ENCODE data around the gene PRKCA.

PRKCA gene

DNA sequence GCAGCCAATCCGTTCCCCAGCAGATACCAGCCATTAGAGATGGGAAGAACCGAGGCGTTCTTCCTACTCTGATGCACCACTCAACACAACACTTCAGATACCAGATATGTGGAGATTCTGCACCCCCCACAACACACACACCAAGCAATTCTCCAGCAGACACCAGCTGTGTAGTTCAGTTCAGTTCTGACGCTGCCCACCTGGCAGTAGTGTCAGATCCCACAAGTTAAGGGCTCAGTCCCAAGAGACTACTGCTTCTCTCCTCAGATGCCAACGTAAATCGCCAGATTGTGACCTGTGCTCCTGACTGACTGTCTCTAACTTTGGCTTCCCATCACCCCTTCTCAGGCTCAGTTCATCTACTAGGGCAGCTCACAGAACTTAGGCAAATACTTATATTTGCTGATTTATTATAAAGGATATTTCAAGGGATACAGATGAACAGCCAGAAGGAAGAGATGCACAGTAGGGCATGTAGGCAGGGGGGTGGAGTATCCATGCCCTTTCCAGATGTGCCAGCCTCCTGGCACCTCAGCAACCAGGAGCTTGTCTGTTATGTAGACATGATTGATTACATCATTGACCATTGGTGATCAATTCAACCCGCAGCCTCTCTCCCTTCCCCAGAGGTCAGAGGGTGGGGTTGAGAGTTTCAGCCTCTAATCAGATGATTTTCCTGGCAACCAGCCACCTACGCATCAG lies 110.6 kb downstream of the PRKCA start:
- no peak for DNase-seq (ENCODE audit: low spot score)
- TF ChIP-seq, protein P1, sequence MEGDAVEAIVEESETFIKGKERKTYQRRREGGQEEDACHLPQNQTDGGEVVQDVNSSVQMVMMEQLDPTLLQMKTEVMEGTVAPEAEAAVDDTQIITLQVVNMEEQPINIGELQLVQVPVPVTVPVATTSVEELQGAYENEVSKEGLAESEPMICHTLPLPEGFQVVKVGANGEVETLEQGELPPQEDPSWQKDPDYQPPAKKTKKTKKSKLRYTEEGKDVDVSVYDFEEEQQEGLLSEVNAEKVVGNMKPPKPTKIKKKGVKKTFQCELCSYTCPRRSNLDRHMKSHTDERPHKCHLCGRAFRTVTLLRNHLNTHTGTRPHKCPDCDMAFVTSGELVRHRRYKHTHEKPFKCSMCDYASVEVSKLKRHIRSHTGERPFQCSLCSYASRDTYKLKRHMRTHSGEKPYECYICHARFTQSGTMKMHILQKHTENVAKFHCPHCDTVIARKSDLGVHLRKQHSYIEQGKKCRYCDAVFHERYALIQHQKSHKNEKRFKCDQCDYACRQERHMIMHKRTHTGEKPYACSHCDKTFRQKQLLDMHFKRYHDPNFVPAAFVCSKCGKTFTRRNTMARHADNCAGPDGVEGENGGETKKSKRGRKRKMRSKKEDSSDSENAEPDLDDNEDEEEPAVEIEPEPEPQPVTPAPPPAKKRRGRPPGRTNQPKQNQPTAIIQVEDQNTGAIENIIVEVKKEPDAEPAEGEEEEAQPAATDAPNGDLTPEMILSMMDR (IDR thresholded peaks at IDR 0.05) = no peak
- H3K27ac ChIP-seq = no peak overlapping the region
- H3K4me3 ChIP-seq = no peak overlapping the region

- DNase-seq (ENCODE audit: low spot score) = no peak
- Histone ChIP-seq H3K4me3 (no peak overlapping the region), H3K27ac (no peak overlapping the region)
- TF ChIP-seq, protein P1 (IDR thresholded peaks at IDR 0.05) = no peak
Measured at GRCh38 chr17:66413559-66414520, 111.4 kb downstream of the PRKCA start.

GRCh38 chr17:66414561-66415175 lies 112.3 kb downstream of the PRKCA start:
- no peak overlapping the region for H3K27ac ChIP-seq

DNA sequence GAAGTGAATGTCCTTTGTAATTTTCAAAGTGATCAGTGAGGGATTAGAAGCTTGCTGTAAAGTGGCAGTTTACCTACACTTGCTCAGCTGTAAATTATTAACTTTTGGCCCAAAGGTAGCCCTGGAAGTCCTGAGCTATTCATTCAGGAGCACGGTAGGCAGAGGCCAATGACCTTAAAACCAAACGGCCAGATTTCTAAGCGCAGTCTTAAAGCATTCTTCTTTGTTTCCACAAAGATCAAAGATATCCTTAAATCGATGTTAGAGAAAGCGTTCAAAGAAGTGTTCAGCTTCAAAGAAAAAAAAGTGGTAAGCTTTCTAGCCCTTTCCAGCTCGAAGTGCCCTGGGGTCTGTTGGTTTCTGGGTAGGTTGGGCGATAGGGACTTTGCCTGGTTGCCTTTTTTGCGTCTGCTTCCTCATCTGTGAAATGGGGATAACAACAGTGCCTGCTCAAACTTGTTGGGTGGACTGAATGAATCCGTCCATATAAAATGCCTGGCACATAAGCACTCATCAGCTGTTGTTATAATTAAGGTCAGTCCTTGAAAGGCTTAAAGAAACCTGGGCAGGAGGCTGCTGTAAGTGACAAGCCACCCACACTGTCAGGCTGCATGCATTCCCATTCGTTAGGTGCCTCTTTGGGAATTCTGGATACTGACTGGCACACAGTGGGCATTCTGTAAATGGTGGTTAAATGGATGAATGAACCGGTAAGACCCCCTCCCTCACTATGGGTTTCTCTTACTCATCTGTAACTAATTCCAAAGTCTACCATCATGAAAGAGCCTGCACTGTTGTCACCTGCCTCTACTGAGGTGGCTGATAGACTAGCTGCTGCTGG lies 113.2 kb downstream of the PRKCA start:
- no peak for DNase-seq (ENCODE audit: low spot score)
- Histone ChIP-seq H3K4me3 (no peak overlapping the region), H3K27ac (no peak overlapping the region)
- TF ChIP-seq, protein P1 (IDR thresholded peaks at IDR 0.05) = no peak

More at GRCh38 chr17:66414561-66415175, 112.3 kb downstream of the PRKCA start:
- TF ChIP-seq, protein P1 (IDR thresholded peaks at IDR 0.05) = no peak
- no peak overlapping the region for H3K4me3 ChIP-seq
- no peak for DNase-seq (ENCODE audit: low spot score)

DNA sequence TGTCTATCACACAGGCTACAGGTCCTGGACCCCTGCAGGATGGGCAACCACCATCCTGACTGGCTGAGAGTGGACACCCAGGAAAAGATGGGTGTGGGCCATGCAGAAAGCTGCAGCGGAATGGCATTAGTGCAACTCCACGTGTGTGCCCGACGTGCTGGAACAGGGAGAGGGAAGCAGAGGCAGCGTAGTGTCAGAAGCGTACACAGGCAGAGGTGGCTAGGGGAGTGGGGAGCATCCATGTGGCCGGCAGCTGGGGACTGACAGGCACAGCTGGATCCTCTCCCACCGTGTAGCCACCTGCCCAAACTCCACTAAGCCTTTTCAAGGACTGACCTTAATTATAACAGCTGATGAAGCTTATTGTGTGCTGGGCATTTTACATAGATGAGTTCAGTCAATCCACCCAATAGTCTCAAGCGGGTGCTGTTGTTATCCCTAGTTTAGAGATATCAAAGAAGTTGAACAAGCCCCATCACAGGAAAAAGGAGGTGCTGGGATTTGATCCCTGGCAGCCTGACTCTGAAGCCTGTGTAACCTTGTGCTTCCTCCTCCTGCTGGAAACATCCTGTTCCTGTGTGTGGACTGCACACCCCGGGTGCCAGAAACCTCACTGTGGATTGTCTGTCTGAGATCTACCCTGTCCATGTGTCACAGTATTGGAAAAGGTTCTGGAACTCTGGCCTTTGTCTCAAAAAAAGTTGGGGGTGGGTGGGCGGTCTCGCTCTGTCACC lies 114.0 kb downstream of the PRKCA start:
- no peak for DNase-seq (ENCODE audit: low spot score)
- TF ChIP-seq, protein P1 (IDR thresholded peaks at IDR 0.05) = no peak
- H3K4me3 ChIP-seq = no peak overlapping the region
- no peak overlapping the region for H3K27ac ChIP-seq

- Histone ChIP-seq H3K27ac (no peak overlapping the region), H3K4me3 (no peak overlapping the region)
- TF ChIP-seq, protein P1 (IDR thresholded peaks at IDR 0.05) = no peak
- DNase-seq (ENCODE audit: low spot score) = no peak
Measured at GRCh38 chr17:66417300-66417719, 114.9 kb downstream of the PRKCA start.
